Heart left ventricle (tissue), 13 donors: ENCODE data around the gene LPP.

ENCODE experiments used
- POLR2A ChIP-seq, 2 donors: fragments of 450-650 bp; IDR thresholded peaks; one replicate each; pipeline ENCODE4 v1.6.1; 2017; ENCODE audit warnings: antibody characterized with exemption in 2 of 2, mild to moderate bottlenecking in 2 of 2, moderate library complexity in 2 of 2
- TF ChIP-seq, protein P1 (sequence below), 12 donors: fragments of 200-600 bp; sonication (generic) in 4 of 12; IDR thresholded peaks; one replicate each; pipeline versions ENCODE4 v1.5.0 to v1.8.0; 2018 to 2022; ENCODE audit warnings: antibody characterized with exemption in 12 of 12, mild to moderate bottlenecking in 5 of 12
- donor health status: ischemic (EF 13 %, LVEDD 7.1; RV severe dilation, severe dysfunction).
- donor health status: DM: no; HTN: yes; CAD: no.
- donor health status: DM: no; HTN: no; CAD: no.
- donor health status: ischemic (EF 25% LVEDD 6.9; RV normal size, moderate dysfunction).
- donor health status: ischemic (EF 25% LVEDD 5.7; RV mildly dilated, moderate dysfunction).
- donor health status: ischemic (EF 35%, LVEDD 5.7; RV mildly dilated, moderate dysfunction).
- donor health status: nonischemic (EF 11% LVEDD 7.7; RV severe dilation, severe dysfunction).
- donor health status: DM: yes; HTN: yes; CAD: no.
- donor health status: PGD.
- donor health status: ischemic (EF 29% LVEDD 5.4; RV normal size, mild dysfunction).
- donor health status: nonischemic (EF 23%, LVEDD 6.1; RV moderate dilation, normal function).

GRCh38 chr3:188539631-188540194 lies 385.8 kb downstream of the LPP start:
- TF ChIP-seq POLR2A (IDR thresholded peaks at IDR 0.05) = no peak
- TF ChIP-seq, protein P1, sequence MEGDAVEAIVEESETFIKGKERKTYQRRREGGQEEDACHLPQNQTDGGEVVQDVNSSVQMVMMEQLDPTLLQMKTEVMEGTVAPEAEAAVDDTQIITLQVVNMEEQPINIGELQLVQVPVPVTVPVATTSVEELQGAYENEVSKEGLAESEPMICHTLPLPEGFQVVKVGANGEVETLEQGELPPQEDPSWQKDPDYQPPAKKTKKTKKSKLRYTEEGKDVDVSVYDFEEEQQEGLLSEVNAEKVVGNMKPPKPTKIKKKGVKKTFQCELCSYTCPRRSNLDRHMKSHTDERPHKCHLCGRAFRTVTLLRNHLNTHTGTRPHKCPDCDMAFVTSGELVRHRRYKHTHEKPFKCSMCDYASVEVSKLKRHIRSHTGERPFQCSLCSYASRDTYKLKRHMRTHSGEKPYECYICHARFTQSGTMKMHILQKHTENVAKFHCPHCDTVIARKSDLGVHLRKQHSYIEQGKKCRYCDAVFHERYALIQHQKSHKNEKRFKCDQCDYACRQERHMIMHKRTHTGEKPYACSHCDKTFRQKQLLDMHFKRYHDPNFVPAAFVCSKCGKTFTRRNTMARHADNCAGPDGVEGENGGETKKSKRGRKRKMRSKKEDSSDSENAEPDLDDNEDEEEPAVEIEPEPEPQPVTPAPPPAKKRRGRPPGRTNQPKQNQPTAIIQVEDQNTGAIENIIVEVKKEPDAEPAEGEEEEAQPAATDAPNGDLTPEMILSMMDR (IDR thresholded peaks at IDR 0.05) = no peak
